Measurements from ENCODE around the gene CD164L2.
A peak's percentile ranks its signal among the peaks of the same experiment; 100 is the strongest.

The CD164L2 gene

GRCh38 chr1:27427816-27428315 is 44.7 kb upstream of the CD164L2 start:
- POLR2A ChIA-PET (ENCODE audit: low non-redundant PET) = no interaction called here
- CTCF ChIA-PET = interaction anchor here (0.6 to 1.1 kb wide), 4 partner anchors 11 to 214 kb away, joined by 3 to 5 read pairs (median 4); no protein-coding TSS in a partner anchor
- TF ChIP-seq CTCF (conservative IDR thresholded peaks at IDR 0.05; ENCODE audit: low read depth) = no peak
- H3K27ac ChIP-seq = no peak overlapping the region
- DNase-seq (ENCODE audit: low spot score) = no peak

- CTCF ChIA-PET = interaction anchor here (1.0 to 1.1 kb wide), 2 partner anchors 10 to 130 kb away, joined by 4 read pairs; no protein-coding TSS in a partner anchor
- no peak for DNase-seq (ENCODE audit: low spot score)
Observed at GRCh38 chr1:27427329-27427728, 44.2 kb upstream of the CD164L2 start.

DNA sequence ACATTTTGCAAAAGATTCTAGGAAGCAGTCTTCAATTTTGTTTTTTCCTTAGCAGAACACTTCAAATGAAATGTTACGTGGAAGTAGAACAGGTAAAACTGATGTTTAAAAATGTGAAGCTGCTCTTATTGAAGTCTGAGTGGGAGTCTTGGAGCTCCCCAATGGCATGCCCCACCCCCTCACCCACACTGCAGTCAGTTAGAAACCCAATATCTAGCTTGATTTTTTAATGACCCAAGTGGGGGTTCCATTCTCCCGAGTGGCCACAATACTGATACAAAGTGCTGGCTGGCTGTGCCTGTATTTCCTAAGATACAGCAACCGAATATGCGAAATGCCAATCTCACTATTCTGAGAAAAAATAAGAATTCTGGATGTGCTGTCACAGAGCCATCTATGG is 40.6 kb upstream of the CD164L2 start:
- POLR2A ChIA-PET (ENCODE audit: low non-redundant PET) = no interaction called here
- no peak for TF ChIP-seq CTCF (conservative IDR thresholded peaks at IDR 0.05; ENCODE audit: low read depth)
- CTCF ChIA-PET = interaction anchor here (0.6 to 1.2 kb wide), 3 partner anchors 12 to 239 kb away, joined by 3 read pairs; no protein-coding TSS in a partner anchor
- DNase-seq (ENCODE audit: low spot score) = no peak
- H3K27ac ChIP-seq = no peak overlapping the region

More at GRCh38 chr1:27427329-27427728, 44.2 kb upstream of the CD164L2 start:
- POLR2A ChIA-PET (ENCODE audit: low non-redundant PET) = no interaction called here
- H3K27ac ChIP-seq = no peak overlapping the region
- TF ChIP-seq CTCF (conservative IDR thresholded peaks at IDR 0.05; ENCODE audit: low read depth) = no peak

DNA sequence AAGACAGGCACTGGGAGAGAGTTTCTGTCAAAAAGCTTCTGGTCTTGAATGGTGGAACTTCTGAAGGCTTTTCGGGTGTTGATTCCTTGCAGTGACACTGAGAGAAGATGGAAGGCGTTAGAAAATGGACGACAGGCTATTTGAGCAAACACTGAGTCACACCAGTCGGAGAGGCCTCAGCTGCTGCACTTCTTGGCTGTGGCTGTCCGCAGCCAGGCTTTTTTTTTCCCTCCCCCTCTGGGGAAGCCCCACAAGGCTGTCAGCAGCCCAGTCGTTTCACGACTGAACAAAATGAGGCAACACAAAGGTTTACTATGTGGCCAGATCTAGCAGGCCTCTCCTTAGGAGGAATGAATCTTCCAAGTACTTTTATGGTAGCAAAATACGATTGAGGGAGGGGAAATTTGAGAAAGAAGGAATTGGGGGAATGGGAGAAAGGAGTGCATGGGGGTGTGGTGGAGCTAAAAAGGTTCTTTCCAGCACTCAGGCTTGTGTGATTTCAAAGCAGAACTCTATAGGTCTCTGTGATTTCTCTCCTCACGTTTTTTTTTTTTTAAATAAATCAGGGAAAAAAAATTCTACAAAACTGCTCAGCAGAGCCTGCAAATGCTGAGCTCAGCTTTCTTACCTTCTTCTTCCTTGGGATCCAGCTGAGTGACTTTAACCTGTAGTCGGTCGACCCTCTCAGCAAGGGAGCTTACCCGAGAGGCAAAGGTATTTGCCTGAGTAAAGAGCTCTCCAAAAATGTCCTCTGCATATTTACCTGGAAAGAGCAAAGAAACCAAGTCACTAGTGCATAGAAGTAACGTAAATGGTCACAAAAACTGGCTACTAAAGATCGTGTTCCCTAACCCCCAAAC is 35.4 kb upstream of the CD164L2 start:
- DNase-seq (ENCODE audit: low spot score) = peak; percentile 70
- TF ChIP-seq CTCF (conservative IDR thresholded peaks at IDR 0.05; ENCODE audit: low read depth) = no peak
- peak overlapping the region; percentile 64 for H3K27ac ChIP-seq
- POLR2A ChIA-PET (ENCODE audit: low non-redundant PET) = no interaction called here
- CTCF ChIA-PET = interaction anchor here (0.6 kb wide), 1 partner anchor 334 kb away, joined by 7 read pairs; no protein-coding TSS in a partner anchor

DNA sequence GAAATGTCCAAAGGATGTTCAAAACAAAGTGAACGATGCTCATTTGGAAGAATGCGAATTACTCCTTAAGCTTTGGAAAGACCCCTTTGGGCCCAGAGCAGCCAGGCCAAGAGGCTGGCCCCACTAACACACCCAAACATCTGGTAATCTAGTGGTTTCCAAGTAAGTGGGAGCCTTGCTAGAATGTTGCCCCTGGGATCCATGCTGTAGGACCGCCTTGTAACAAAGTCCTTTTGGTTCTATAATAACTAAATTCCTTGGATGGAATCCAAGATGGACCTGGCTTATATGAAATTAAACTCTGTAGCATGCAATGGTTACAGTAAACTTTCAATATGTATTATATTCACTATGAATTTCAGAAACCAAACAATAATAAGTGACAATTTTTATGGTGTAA is 34.6 kb upstream of the CD164L2 start:
- POLR2A ChIA-PET (ENCODE audit: low non-redundant PET) = no interaction called here

More for the DNA sequence above, 34.6 kb upstream of the CD164L2 start:
- no peak for TF ChIP-seq CTCF (conservative IDR thresholded peaks at IDR 0.05; ENCODE audit: low read depth)
- DNase-seq (ENCODE audit: low spot score) = no peak
- CTCF ChIA-PET = interaction anchor here (1.4 kb wide), 1 partner anchor 10 kb away, joined by 4 read pairs; no protein-coding TSS in a partner anchor
- no peak overlapping the region for H3K27ac ChIP-seq
